ENCODE data around the gene MB. TPM values are rescaled to one million over a fixed set of nuclear protein-coding genes. Genes with fewer than 3 reads are reported as not detected.

Gene MB
- total and polyA plus RNA-seq, 2 donors (not counting 1 experiment from before 2014, with no cell fraction given) = not detected

- no peaks in the 10 kb centered on the region for H3K79me2 ChIP-seq (ENCODE audit: control insufficient read depth, insufficient read depth, low read length)
- Mint-ChIP-seq H3K4me3 (no peak overlapping the region), H3K4me1 (peaks cover 5% of the 10 kb centered on the region), H3K27me3 (peaks cover 33% of the 10 kb centered on the region), H3K27ac (no peak overlapping the region), H3K9me3 (ENCODE audit: insufficient read depth) (no peaks in the 10 kb centered on the region)
- no peak overlapping the region for H3K9ac ChIP-seq (ENCODE audit: low read length)
- WGBS (ENCODE audit: insufficient coverage) = 97% methylated on average over 6 of the region's 9 CpGs
- POLR2A ChIA-PET = no interaction called here
- no peak for TF ChIP-seq CTCF (IDR thresholded peaks at IDR 0.05)
- no peak for TF ChIP-seq EZH2 (IDR thresholded peaks at IDR 0.05; ENCODE audit: borderline replicate concordance, insufficient read depth, low read depth, low read length, poor library complexity, severe bottlenecking)
- H3K36me3 ChIP-seq (replicated peaks in 1 of 2; ENCODE audit: control extremely low read depth in 1 of 2, control insufficient read depth in 1 of 2, extremely low read depth in 1 of 2, insufficient read depth in 2 of 2, low read length in 1 of 2) = no peaks in the 10 kb centered on the region
- H3K9me3 ChIP-seq (ENCODE audit: control extremely low read depth in 1 of 3, control insufficient read depth in 2 of 3, insufficient read depth in 1 of 3, low read length in 2 of 3) = peaks cover 0 to 6% (median 0%) of the 10 kb centered on the region in 3 donors
- no peak overlapping the region for H2AFZ ChIP-seq (ENCODE audit: insufficient read depth, low read depth, low read length, poor library complexity, severe bottlenecking)
- DNase-seq (no peak), ATAC-seq (ENCODE audit: low read depth) (no peak)
- CTCF ChIA-PET = interaction anchor here (1.2 to 3.3 kb wide), 5 partner anchors 11 to 519 kb away, joined by 3 to 18 read pairs (median 4); no protein-coding TSS in a partner anchor
- H3K4me3 ChIP-seq (ENCODE audit: control extremely low read depth in 1 of 5, extremely low read depth in 1 of 5, insufficient read depth in 1 of 5, low read depth in 2 of 5, low read length in 4 of 5) = no peak overlapping the region
- no peak overlapping the region for H3K4me2 ChIP-seq (replicated peaks; ENCODE audit: low read depth, low read length, poor library complexity, severe bottlenecking)
- intact Hi-C loops (cut with micrococcal nuclease) = loop anchor here (5.0 kb wide), 1 partner anchor 500 kb away; no protein-coding TSS in a partner anchor
- H3K27ac ChIP-seq (ENCODE audit: low read length in 2 of 2) = no peak overlapping the region
- H4K20me1 ChIP-seq (ENCODE audit: control insufficient read depth, insufficient read depth, low read length, poor library complexity, severe bottlenecking) = no peaks in the 10 kb centered on the region
- H3K4me1 ChIP-seq (ENCODE audit: control insufficient read depth in 2 of 2, insufficient read depth in 2 of 2, low read length in 2 of 2) = peaks cover 5% of the 10 kb centered on the region in 2 donors
- peaks cover 0 to 32% (median 22%) of the 10 kb centered on the region in 4 experiments for H3K27me3 ChIP-seq (replicated peaks in 1 of 4; ENCODE audit: control extremely low read depth in 1 of 4, control insufficient read depth in 3 of 4, insufficient read depth in 4 of 4, low read length in 3 of 4)
Observed at GRCh38 chr22:35622191-35622913, 5.2 kb upstream of the MB start.

DNA sequence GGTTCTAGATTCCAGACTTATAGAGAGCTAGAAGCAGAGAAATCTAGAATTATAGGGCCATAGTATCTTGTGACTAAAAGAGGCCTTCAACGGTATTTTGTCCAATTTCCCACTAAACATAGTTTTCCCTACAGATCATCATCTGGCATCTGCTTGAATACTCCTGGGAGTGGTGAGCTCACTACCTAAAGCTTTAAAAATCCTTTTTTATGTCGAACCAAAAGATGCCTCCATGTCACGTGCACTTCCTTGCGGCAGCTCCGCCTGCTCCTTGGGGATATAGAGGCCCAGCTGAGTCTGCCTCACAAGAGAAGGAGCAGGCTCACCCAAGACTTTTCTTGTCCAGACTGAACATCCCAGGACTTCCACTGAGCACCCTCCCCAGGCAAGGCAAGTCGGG, 4.3 kb upstream of the MB start:
- TF ChIP-seq CTCF (IDR thresholded peaks at IDR 0.05) (no peak), EZH2 (IDR thresholded peaks at IDR 0.05; ENCODE audit: borderline replicate concordance, insufficient read depth, low read depth, low read length, poor library complexity, severe bottlenecking) (no peak)
- H2AFZ ChIP-seq (ENCODE audit: insufficient read depth, low read depth, low read length, poor library complexity, severe bottlenecking) = no peak overlapping the region
- peaks cover 0 to 3% (median 0%) of the 10 kb centered on the region in 3 donors for H3K9me3 ChIP-seq (ENCODE audit: control extremely low read depth in 1 of 3, control insufficient read depth in 2 of 3, insufficient read depth in 1 of 3, low read length in 2 of 3)
- Mint-ChIP-seq H3K4me1 (peaks cover 2% of the 10 kb centered on the region), H3K27me3 (peaks cover 27% of the 10 kb centered on the region), H3K4me3 (no peak overlapping the region), H3K9me3 (ENCODE audit: insufficient read depth) (no peaks in the 10 kb centered on the region), H3K27ac (no peak overlapping the region)
- H3K27ac ChIP-seq (ENCODE audit: low read length in 2 of 2) = no peak overlapping the region
- no peaks in the 10 kb centered on the region for H4K20me1 ChIP-seq (ENCODE audit: control insufficient read depth, insufficient read depth, low read length, poor library complexity, severe bottlenecking)
- WGBS (ENCODE audit: insufficient coverage) = 88% methylated on average over 5 of the region's 6 CpGs
- H3K4me3 ChIP-seq (ENCODE audit: control extremely low read depth in 1 of 5, extremely low read depth in 1 of 5, insufficient read depth in 1 of 5, low read depth in 2 of 5, low read length in 4 of 5) = no peak overlapping the region
- no peak overlapping the region for H3K9ac ChIP-seq (ENCODE audit: low read length)
- H3K36me3 ChIP-seq (replicated peaks in 1 of 2; ENCODE audit: control extremely low read depth in 1 of 2, control insufficient read depth in 1 of 2, extremely low read depth in 1 of 2, insufficient read depth in 2 of 2, low read length in 1 of 2) = no peaks in the 10 kb centered on the region
- no peaks in the 10 kb centered on the region for H3K79me2 ChIP-seq (ENCODE audit: control insufficient read depth, insufficient read depth, low read length)
- H3K4me2 ChIP-seq (replicated peaks; ENCODE audit: low read depth, low read length, poor library complexity, severe bottlenecking) = no peak overlapping the region
- CTCF ChIA-PET = interaction anchor here (0.7 to 3.3 kb wide), 7 partner anchors 10 to 520 kb away, joined by 3 to 18 read pairs (median 4); no protein-coding TSS in a partner anchor
- peaks cover 0 to 23% (median 19%) of the 10 kb centered on the region in 4 experiments for H3K27me3 ChIP-seq (replicated peaks in 1 of 4; ENCODE audit: control extremely low read depth in 1 of 4, control insufficient read depth in 3 of 4, insufficient read depth in 4 of 4, low read length in 3 of 4)
- POLR2A ChIA-PET = no interaction called here
- ATAC-seq (ENCODE audit: low read depth) = no peak
- DNase-seq = no peak
- H3K4me1 ChIP-seq (ENCODE audit: control insufficient read depth in 2 of 2, insufficient read depth in 2 of 2, low read length in 2 of 2) = no peaks in the 10 kb centered on the region
- intact Hi-C loops (cut with micrococcal nuclease) = loop anchor here (5.0 kb wide), 1 partner anchor 501 kb away; no protein-coding TSS in a partner anchor
